HG02885 (cell line): ENCODE results near the gene JAZF1.
"Not testable (repeated sequence)": the region's sequence is repeated elsewhere in the genome, so short reads cannot be mapped to it uniquely, and the experiment has no call there.

Experiments
- ATAC-seq: cut with Tn5 transposase; IDR thresholded peaks from one replicate; pipeline ENCODE4 v1.9.1; 2021; ENCODE audit warnings: mild to moderate bottlenecking; ENCODE audit not compliant: unreplicated experiment, poor library complexity

The JAZF1 gene

GRCh38 chr7:27905951-27906350 is 274.6 kb downstream of the JAZF1 start:
- ATAC-seq: no peak

DNA sequence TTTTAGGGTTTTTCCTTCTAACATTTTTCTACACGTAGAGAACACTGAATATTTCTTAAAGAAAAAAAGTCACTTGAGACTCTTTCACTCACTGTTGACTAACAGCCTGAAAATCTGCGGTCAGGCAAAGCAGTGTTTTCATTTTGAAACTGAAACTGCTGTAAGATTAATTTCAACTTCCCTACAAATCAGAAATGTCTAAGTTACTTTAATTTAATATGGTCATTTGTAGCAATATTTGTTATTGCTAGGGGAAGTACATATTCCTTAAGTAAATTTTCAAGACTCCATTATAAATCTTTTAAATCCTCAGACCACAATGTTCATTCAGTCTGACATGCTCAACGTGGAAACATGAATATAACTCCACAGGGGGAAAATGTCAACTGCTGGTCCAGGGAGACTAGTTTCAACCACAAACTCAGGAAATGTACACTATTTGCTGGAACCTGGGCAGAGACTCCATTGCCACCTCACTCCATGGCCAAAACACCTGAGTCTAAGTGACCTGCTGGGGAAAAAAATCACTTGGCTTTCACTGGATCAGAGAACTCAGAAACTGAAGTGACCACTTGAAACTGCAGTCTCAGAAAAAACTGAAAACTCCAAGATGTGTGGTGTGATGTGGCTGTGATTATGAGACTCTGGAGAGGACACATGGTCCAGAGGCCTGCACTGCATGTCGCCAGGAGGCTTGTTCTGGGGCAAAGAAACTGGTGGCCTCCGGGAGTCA is 279.4 kb downstream of the JAZF1 start:
- ATAC-seq: peak; percentile 87

GRCh38 chr7:27900006-27900405 is 280.6 kb downstream of the JAZF1 start:
- no peak for ATAC-seq

DNA sequence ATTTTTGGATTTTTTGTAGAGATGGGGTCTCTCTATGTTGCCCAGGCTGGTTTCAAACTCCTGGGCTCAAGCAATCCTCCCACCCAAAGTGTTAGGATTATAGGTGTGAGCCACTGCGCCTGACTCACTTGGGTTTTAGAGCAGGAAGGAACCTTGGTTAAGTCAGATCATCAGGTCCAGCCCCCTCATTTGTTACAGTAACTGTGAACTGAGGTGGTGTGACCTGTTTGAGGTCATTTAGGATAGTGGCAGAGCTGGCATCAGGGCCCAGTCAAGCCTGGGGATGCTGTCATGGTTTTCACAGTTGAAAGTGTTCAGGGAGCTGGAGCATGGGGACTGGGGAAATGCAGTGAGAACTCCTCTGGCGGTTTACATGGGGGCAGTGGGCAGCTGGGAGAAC is 281.0 kb downstream of the JAZF1 start:
- ATAC-seq: no peak

- no peak for ATAC-seq
Measured at GRCh38 chr7:27897441-27897847, 283.2 kb downstream of the JAZF1 start.

DNA sequence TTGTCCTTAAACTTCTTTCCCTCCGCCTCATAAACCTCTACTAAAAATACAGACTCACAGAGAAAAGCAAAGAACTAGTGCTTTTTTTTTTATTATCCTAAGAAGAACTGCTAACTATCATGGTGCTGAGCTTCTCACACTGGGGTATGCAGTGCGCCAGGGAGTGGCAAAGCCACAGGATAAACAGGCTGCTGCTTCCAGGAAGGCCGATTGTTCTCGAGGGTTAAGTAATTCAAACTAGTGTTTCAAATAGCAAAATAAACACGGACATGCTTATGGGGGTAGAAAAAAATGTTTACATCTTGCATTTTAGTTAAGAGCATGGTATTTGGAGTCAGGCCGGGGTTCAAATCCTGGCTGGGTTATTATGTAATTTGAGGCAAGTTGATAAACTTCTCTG is 283.6 kb downstream of the JAZF1 start:
- ATAC-seq: no peak

DNA sequence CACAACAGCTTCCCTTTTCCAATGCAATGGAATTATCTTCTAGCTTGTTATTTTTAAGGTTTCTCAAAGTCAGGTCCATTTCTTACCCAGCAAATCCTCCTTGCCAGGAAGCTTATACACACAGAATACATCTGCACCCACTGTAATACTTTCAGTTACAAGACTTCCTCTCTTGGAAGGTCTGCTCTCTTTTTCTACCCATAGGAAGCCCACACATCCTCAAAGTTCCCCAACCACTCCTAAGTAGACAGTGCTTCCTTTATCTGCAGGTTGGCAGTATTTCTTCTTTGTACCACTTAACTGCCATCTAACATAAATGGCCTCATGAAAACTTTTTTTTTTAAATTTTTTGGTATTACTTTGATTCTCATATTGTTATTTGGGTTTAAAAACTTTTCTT is 285.0 kb downstream of the JAZF1 start:
- no peak for ATAC-seq

DNA sequence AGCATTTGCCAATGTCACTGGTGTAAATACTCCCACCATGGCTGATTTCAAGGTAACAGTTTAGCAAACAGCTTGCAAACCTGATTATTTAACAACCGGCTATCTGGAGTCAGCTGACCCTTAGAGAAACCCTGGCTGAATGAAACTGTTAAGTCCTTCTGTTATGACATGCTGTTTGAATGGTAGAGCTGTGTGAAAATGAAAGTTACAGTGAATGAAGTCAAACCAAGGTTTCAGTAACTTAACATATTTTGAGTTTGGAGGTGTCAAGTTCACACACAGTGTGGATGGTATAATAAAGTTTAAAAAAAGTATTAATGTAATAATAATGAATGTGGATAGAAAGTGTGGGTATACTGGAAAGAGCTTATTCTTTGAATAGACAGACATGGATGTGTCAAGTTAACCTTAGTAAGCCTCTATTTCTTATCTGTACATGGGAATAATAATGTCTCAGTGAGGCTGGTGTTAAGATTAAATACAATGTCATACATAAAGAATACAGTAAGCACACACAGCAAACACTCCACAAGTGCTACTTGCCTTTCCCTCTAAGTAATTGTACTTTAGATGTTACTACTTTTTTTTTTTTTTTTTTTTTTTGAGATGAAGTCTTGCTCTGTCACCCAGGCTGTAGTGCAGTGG is 290.3 kb downstream of the JAZF1 start:
- ATAC-seq: peak; percentile 99

GRCh38 chr7:27889800-27890199 is 290.8 kb downstream of the JAZF1 start:
- ATAC-seq: no peak

GRCh38 chr7:27888736-27889135 is 291.9 kb downstream of the JAZF1 start:
- no peak for ATAC-seq

DNA sequence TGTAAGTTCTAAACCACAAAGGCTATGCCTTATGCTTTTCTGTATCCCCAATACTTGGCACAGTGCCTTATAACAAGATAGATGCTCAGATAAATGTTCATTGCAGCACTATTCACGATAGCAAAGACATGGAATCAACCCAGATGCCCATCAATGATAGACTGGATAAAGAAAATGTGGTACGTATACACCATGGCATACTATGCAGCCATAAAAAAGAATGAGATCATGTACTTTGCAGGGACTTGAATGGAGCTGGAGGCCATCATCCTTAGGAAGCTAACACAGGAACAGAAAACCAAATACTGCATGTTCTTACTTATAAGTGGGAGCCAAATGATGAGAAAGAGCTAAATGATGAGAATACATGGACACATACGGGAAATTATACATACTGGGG is 293.9 kb downstream of the JAZF1 start:
- ATAC-seq: not testable (repeated sequence)

GRCh38 chr7:27885652-27886051 is 294.9 kb downstream of the JAZF1 start:
- ATAC-seq: no peak

- no peak for ATAC-seq
Measured at GRCh38 chr7:27883696-27884095, 296.9 kb downstream of the JAZF1 start.

DNA sequence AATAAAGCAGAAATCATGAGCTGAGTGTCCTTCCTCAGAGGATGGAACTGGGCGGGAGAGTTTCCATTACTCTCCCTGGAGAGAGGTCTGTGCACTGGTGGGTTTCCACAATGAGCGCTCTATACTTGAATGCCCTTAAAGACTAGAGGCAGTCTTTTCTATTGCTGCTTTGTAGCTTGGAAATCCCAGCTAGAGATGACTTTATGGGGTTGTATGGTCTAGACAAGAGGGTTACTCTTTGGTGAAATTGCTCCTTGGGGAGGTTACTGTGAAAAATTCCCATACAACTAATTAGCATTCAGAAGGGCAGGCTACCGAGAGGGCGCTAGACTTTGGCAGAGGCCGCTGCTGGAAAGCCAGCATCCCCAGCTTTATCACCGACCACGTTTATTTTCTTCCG is 303.8 kb downstream of the JAZF1 start:
- ATAC-seq: no peak

DNA sequence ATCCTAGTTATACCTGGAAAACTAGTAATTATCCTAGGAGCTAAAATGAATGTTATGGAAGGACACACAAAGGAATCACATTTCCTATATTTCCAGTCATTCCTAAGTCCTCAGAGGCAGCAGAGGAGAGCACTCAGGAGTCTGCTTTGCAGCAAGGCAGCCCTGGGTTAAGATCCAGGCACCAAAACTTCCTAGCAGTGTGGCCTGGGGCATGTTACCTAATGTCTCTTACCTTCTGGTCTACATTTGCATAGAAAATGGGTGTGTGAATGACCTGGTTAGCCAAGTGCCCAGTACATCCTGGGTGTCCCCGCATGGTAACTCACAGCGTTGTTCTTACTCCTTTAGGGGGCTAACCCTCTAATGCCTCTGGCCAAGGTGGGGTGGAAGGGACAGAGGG is 304.8 kb downstream of the JAZF1 start:
- ATAC-seq: no peak

DNA sequence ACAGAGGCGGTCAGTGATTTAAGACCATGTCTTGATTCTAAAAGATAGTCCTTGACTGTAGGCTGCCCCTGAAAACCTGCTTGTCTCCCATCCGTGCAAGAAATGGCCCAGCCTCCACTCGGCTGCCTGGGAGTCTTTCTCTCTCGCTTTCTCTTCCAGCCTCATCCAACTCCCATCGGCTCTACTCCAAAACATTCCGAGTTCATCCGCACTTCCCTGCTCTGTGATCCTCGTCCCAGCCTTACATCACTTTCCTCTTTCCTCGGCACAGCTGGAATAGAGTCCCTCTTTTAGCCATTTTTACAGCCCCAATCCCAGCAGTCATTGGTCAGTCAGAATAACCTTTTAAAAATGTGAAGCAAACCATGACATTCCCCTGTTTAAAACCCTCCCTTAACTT is 305.5 kb downstream of the JAZF1 start:
- ATAC-seq: no peak

DNA sequence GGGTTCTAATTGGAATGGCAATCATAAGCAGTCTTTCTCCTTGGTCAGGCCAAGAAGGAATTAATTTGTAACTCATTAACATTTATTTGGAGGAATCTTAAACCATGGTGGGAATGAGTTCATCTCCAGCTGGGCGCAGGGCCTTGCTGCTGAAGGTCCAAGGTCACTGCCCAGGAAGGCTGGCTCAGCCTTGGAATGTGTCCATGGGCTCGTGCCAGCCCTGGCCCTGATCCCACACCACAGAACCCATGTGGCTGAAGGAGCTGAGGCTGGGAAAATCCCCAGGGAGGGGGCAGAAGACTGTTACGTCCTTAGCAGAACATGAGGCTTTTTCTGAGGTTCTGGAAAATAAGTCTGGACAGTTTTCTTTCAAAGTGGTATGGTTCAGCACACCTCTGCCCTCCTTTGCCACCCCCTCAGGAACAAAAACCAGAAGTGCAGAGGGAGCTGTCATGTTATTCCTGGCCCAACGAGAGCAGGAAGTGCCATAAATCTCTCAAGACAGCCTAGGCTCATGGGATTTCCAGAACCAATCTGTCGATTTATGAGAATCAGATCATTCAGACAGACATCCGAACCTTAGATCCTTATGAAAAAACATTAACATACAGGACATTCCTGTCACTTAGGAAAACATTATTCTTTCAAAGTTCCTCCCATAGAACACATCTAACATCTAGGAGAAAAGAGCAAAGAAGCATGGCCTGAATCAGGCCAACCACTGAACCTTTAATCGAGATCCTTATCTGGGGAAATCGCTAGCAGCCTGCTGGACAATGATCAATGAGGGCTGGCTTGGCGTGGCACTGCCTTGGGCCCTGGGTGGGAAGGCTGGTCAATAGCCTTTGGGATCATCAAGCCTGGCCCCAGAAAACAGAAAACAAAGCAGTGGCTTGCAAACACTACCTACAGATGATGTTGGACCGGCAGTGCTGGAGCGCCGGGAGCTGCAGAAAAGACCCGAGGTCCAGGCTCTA is 306.3 kb downstream of the JAZF1 start:
- ATAC-seq: no peak

GRCh38 chr7:27872356-27873275 is 308.0 kb downstream of the JAZF1 start:
- ATAC-seq: no peak

GRCh38 chr7:27871866-27872265 is 308.7 kb downstream of the JAZF1 start:
- no peak for ATAC-seq

DNA sequence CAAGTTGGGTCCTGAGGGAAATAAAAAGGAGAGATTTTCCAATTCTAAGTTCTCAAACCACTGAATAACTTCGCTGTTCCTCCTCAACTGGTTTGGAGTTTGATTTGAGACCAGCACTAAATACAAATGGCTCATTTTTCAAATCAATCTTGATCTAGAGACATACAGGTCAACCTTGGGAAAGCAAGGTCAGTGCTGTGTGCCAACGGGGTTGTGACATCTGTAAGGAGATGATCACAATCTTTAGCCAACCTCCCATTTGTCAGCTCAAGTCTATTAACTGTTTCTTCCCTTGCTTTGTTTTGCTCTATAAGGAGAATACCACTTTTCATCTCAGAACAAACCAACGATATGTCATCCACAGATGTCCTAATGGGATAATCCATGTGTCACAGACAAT is 309.5 kb downstream of the JAZF1 start:
- no peak for ATAC-seq
